Uterus (tissue), 2 donors: ENCODE results near the gene CLIP2.

Source experiments
- CTCF ChIP-seq, 4 experiments: fragments of 200-600 bp in 2 of 4; fragments of 450-650 bp in 2 of 4; sonication (generic) in 2 of 4; IDR thresholded peaks; one replicate each; pipeline ENCODE4 v1.5.1; 2016 to 2019; ENCODE audit warnings: antibody characterized with exemption in 4 of 4, mild to moderate bottlenecking in 2 of 4, moderate library complexity in 1 of 4
- POLR2A ChIP-seq, 2 donors: fragments of 450-650 bp; IDR thresholded peaks; one replicate each; pipeline ENCODE4 v1.6.1; 2016; ENCODE audit warnings: antibody characterized with exemption in 2 of 2, mild to moderate bottlenecking in 1 of 2, moderate library complexity in 1 of 2

DNA sequence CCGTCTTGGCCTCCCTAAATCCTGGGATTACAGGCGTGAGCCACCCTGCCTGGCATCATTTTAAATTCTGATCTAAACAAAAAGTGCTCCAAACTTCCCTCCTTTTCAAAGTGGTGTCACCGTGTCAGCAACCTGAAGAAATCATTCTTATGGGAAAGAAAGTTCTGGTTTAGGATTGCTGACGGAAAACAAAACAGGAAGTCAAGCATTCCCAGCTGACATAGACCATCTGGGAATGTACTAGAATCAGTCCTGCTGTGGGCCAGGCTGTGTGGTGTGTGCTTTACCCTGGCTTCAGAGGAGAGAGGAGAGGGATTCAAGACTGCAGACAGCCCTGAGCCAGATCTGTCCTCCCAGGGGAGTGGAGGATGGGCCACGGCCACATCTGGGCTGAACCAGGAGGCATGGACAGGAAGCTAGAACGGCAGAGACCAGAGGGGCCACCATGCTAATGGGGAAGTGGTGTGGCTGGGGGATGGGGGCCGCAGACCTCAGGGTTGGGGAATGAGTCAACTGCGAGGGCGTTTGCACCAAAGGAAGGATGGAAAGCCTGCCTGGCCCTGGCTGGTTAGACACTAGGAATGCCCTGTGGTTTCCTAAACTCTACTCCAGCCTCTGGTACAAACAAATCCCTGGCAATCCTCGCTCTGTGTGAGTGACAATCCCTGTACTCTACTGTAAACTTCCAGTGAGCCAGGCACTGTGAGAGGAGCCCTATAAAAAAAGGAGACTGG lies 16.7 kb upstream of the CLIP2 start:
- no peak for TF ChIP-seq CTCF (IDR thresholded peaks at IDR 0.05)
- no peak for TF ChIP-seq POLR2A (IDR thresholded peaks at IDR 0.05)
